Upper lobe of right lung (tissue), 1 donor: ENCODE data around the gene ARFGEF3. TPM values are rescaled to one million over a fixed set of nuclear protein-coding genes. Genes with fewer than 3 reads are reported as not detected.

Experiments used
- ATAC-seq: fragments of 200-7000 bp; cut with Tn5 transposase; one replicate; pipeline ENCODE4 v1.9.1; 2020; ENCODE audit warnings: mild to moderate bottlenecking, moderate library complexity
- DNase-seq: peaks from one replicate; pipeline ENCODE4 v3.0.0-alpha.2; 2020
- H3K27ac ChIP-seq: fragments of 200-600 bp; one replicate; pipeline ENCODE4 v1.8.0; 2022
- H3K27me3 ChIP-seq: fragments of 200-600 bp; one replicate; pipeline ENCODE4 v1.8.0; 2022; ENCODE audit warnings: mild to moderate bottlenecking
- H3K36me3 ChIP-seq: fragments of 200-600 bp; one replicate; pipeline ENCODE4 v1.8.0; 2022
- H3K4me1 ChIP-seq: fragments of 200-600 bp; one replicate; pipeline ENCODE4 v1.8.0; 2022
- H3K4me3 ChIP-seq: fragments of 200-600 bp; one replicate; pipeline ENCODE4 v1.8.0; 2022; ENCODE audit warnings: mild to moderate bottlenecking
- H3K9me3 ChIP-seq: fragments of 200-600 bp; one replicate; pipeline ENCODE4 v1.8.0; 2022
- intact Hi-C: fragments of 100-400 bp; cut with DNase I; formaldehyde crosslinking; loops from one replicate; pipeline ENCODE4 v1.11.0; 2022
- long read RNA-seq: library from polyadenylated mRNA; unstranded; transcript quantifications from one replicate; pipeline ENCODE4 v2.0.0, GENCODE V29; 2021
- total RNA-seq: library from RNA; stranded (reverse); fragmentation: NEBNext Ultra II Directional; extraction: Animal tissue kit (Norgen Biotek cat#: 25700); gene quantifications from one replicate; pipeline ENCODE4 v1.2.1, GENCODE V29; 2021
- TF ChIP-seq, protein P1 (sequence below): fragments of 200-600 bp; IDR thresholded peaks from one replicate; pipeline ENCODE4 v1.8.0; 2022; ENCODE audit warnings: antibody characterized with exemption
- donor health status: DM: no; HTN: yes; CAD: no; lungs with severe emphysema.

Gene ARFGEF3
- 27.2 TPM for total RNA-seq
- long read RNA-seq, full-length matches to known transcripts, result 4 of 30 reads
- long read RNA-seq, partial matches to known transcripts, result 21 of 30 reads
- long read RNA-seq, other reads (novel, unspliced or antisense), result 5 of 30 reads

DNA sequence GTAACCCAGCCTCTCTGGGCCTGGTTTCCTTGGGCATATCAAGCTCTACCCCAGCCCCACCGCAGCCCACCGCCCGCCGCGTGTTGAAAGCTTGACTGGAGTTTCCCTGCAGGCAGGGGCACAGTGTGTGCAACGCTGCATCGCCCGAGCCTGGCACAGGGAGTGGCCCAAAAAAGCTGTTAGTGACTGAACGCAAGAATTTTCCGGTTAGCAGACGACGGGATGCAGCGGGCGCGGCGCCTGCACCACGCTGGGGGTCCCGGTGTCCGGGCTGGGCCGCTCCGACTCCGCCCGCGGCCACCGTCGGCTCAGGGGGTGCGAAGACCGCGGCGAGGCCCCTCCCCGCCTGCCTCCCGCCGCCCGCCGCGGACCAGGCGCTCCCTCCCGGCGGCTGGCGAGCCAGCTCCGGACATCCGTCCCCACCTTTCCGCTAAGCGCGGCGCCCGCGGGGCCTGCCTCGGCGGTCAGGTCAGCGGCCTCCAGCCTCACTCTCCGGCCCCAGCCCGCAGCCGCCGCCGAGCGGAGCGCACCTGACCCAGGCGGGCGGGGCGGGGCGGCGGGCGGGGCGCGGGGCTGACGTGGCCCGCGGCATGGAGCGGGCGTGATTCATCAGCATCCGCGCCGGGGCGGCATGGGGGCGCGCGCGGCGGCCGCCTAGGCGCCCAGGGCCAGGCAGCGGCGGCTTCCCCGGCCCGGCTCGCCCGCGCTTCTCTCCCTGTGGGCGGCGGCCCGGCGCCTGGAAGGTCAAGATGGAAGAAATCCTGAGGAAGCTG is at the start of gene ARFGEF3:
ARFGEF3 (plus strand) TSS at position 602 of the 773 bp plus-strand sequence; CDS start at position 750, 148 bp downstream.
- H3K4me3 ChIP-seq, result peak within 1 kb of the TSS; percentile 68
- peaks cover 19% of the 10 kb centered on the region for H3K4me1 ChIP-seq
- DNase-seq, result peak; percentile 89
- H3K27me3 ChIP-seq, result peaks cover 16% of the 10 kb centered on the region
- ATAC-seq, result peak; percentile 94
- TF ChIP-seq, protein P1, sequence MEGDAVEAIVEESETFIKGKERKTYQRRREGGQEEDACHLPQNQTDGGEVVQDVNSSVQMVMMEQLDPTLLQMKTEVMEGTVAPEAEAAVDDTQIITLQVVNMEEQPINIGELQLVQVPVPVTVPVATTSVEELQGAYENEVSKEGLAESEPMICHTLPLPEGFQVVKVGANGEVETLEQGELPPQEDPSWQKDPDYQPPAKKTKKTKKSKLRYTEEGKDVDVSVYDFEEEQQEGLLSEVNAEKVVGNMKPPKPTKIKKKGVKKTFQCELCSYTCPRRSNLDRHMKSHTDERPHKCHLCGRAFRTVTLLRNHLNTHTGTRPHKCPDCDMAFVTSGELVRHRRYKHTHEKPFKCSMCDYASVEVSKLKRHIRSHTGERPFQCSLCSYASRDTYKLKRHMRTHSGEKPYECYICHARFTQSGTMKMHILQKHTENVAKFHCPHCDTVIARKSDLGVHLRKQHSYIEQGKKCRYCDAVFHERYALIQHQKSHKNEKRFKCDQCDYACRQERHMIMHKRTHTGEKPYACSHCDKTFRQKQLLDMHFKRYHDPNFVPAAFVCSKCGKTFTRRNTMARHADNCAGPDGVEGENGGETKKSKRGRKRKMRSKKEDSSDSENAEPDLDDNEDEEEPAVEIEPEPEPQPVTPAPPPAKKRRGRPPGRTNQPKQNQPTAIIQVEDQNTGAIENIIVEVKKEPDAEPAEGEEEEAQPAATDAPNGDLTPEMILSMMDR, result no peak
- intact Hi-C loops, result no loop called here
- H3K9me3 ChIP-seq, result no peaks in the 10 kb centered on the region
- H3K27ac ChIP-seq, result peak within 1 kb of the TSS; percentile 78
- H3K36me3 ChIP-seq, result no peaks in the 10 kb centered on the region

- no peak overlapping the region for H3K27ac ChIP-seq
- H3K4me3 ChIP-seq, result no peak overlapping the region
- no peaks in the 10 kb centered on the region for H3K36me3 ChIP-seq
- DNase-seq (no peak), ATAC-seq (no peak)
- intact Hi-C loops, result loop anchor here (10.0 kb wide), 1 partner anchor 171 kb away; no protein-coding TSS in a partner anchor
- TF ChIP-seq, protein P1, result no peak
- no peaks in the 10 kb centered on the region for H3K9me3 ChIP-seq
- peaks cover 8% of the 10 kb centered on the region for H3K27me3 ChIP-seq
- no peaks in the 10 kb centered on the region for H3K4me1 ChIP-seq
Observed at GRCh38 chr6:138113588-138114210, 48.0 kb upstream of the ARFGEF3 start.

- Histone ChIP-seq H3K4me3 (no peak overlapping the region), H3K27ac (no peak overlapping the region), H3K27me3 (peaks cover 8% of the 10 kb centered on the region), H3K36me3 (no peaks in the 10 kb centered on the region), H3K4me1 (no peaks in the 10 kb centered on the region), H3K9me3 (no peaks in the 10 kb centered on the region)
- TF ChIP-seq, protein P1, result no peak
- DNase-seq (no peak), ATAC-seq (no peak)
- intact Hi-C loops, result loop anchor here (10.0 kb wide), 1 partner anchor 170 kb away; no protein-coding TSS in a partner anchor
Observed at GRCh38 chr6:138115201-138115600, 46.5 kb upstream of the ARFGEF3 start.

- Histone ChIP-seq H3K27ac (no peak overlapping the region), H3K9me3 (no peaks in the 10 kb centered on the region), H3K36me3 (no peaks in the 10 kb centered on the region), H3K4me3 (no peak overlapping the region), H3K27me3 (peaks cover 8% of the 10 kb centered on the region), H3K4me1 (no peaks in the 10 kb centered on the region)
- intact Hi-C loops, result loop anchor here (10.0 kb wide), 1 partner anchor 169 kb away; no protein-coding TSS in a partner anchor
- TF ChIP-seq, protein P1, result peak; percentile 73
- peak; percentile 94 for ATAC-seq
- DNase-seq, result no peak
Observed at GRCh38 chr6:138115877-138116660, 45.7 kb upstream of the ARFGEF3 start.

GRCh38 chr6:138116661-138116999 is 45.1 kb upstream of the ARFGEF3 start:
- Histone ChIP-seq H3K36me3 (no peaks in the 10 kb centered on the region), H3K4me1 (no peaks in the 10 kb centered on the region), H3K27me3 (peaks cover 8% of the 10 kb centered on the region), H3K4me3 (no peak overlapping the region), H3K9me3 (no peaks in the 10 kb centered on the region), H3K27ac (no peak overlapping the region)
- TF ChIP-seq, protein P1, result no peak
- DNase-seq, result no peak
- ATAC-seq, result no peak
- intact Hi-C loops, result loop anchor here (10.0 kb wide), 1 partner anchor 168 kb away; no protein-coding TSS in a partner anchor
